GM23248 (cell line): ENCODE measurements around the gene JAML.

Experiments used
- EZH2 ChIP-seq: fragments of 200-600 bp; sonication (generic); IDR thresholded peaks from 2 replicates; pipeline ENCODE4 v1.6.1; 2018; ENCODE audit warnings: antibody characterized with exemption, mild to moderate bottlenecking; ENCODE audit not compliant: insufficient read depth, poor library complexity, severe bottlenecking
- EZH2phosphoT487 ChIP-seq: fragments of 200-600 bp; sonication (generic); IDR thresholded peaks from 2 replicates; pipeline ENCODE4 v1.6.1; 2018; ENCODE audit warnings: antibody characterized with exemption, moderate library complexity, mild to moderate bottlenecking, low read depth; ENCODE audit not compliant: insufficient read depth

DNA sequence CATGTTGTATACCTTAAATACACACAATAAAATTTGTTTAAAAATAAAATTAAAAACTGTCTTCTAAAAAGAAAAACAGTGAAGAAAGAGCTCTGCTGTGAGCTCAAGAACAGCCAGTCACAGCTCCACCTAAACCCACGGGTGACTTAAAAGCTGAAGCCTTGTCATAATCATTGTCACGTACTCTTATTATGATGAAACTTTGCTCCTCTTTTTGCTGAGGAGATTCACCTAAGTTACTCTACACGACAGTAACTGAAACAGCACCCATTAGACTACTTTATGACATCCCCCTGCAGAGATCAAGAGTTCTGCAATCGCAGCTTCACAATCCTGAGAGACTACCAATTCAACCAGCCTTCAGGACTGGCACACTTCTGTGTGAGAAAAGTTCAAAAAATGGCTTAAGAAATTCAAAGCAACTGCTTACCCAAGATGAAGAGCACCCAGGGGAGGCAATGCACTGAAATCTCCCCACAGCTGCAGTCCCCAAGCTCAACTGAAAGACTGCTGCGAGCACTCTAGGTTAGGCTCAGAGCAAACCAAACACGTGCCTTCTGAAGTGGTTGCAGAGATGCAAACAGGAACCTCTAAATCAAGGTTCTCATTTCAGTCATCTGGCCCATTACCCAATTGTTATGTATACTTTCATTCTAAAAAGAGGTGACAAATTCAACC, at the start of gene JAML:
- TF ChIP-seq EZH2 = no peak
- TF ChIP-seq EZH2phosphoT487 = no peak
